ENCODE results near the gene FRMPD1. TPM values are rescaled to one million over a fixed set of nuclear protein-coding genes. Genes with fewer than 3 reads are reported as not detected.

FRMPD1 gene
- total and polyA plus RNA-seq, 2 of the 13 experiments (the other 11 are each of a cell fraction or from before 2014, with no cell fraction given): not detected

DNA sequence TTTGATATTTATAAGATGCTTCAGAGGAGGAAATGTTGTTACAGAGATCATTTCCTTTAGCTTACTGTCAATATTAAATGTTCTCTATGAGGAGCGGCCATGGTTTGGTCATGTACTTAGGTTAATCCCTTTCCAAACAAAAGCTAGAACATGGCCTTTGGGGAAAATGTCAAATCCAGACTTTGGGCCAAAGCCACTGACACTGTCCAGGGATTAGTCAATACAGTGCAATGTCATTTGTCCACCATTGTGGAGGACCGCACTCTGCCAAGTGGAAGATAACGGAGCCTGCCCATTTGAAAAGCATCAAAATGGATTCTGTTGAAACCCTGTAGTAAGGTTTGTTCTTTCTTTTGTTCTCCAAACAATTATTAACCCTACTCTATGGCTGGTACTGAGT, 50.1 kb downstream of the FRMPD1 start (continued):
- TF ChIP-seq, protein P1, sequence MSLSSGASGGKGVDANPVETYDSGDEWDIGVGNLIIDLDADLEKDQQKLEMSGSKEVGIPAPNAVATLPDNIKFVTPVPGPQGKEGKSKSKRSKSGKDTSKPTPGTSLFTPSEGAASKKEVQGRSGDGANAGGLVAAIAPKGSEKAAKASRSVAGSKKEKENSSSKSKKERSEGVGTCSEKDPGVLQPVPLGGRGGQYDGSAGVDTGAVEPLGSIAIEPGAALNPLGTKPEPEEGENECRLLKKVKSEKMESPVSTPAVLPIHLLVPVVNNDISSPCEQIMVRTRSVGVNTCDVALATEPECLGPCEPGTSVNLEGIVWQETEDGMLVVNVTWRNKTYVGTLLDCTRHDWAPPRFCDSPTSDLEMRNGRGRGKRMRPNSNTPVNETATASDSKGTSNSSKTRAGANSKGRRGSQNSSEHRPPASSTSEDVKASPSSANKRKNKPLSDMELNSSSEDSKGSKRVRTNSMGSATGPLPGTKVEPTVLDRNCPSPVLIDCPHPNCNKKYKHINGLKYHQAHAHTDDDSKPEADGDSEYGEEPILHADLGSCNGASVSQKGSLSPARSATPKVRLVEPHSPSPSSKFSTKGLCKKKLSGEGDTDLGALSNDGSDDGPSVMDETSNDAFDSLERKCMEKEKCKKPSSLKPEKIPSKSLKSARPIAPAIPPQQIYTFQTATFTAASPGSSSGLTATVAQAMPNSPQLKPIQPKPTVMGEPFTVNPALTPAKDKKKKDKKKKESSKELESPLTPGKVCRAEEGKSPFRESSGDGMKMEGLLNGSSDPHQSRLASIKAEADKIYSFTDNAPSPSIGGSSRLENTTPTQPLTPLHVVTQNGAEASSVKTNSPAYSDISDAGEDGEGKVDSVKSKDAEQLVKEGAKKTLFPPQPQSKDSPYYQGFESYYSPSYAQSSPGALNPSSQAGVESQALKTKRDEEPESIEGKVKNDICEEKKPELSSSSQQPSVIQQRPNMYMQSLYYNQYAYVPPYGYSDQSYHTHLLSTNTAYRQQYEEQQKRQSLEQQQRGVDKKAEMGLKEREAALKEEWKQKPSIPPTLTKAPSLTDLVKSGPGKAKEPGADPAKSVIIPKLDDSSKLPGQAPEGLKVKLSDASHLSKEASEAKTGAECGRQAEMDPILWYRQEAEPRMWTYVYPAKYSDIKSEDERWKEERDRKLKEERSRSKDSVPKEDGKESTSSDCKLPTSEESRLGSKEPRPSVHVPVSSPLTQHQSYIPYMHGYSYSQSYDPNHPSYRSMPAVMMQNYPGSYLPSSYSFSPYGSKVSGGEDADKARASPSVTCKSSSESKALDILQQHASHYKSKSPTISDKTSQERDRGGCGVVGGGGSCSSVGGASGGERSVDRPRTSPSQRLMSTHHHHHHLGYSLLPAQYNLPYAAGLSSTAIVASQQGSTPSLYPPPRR (CRISPR knock-in tag; IDR thresholded peaks at IDR 0.05; ENCODE audit: borderline replicate concordance): peak; percentile 71; the same call in 1 of the 2 replicates
- TF ChIP-seq LCORL (IDR thresholded peaks at IDR 0.05): 0 out of 2 replicates have a peak, but pooled peaks have one; percentile 19
- TF ChIP-seq LCORL (CRISPR knock-in tag; IDR thresholded peaks at IDR 0.05): peak; percentile 33; the same call in 1 of the 2 replicates
- TF ChIP-seq, protein P2, sequence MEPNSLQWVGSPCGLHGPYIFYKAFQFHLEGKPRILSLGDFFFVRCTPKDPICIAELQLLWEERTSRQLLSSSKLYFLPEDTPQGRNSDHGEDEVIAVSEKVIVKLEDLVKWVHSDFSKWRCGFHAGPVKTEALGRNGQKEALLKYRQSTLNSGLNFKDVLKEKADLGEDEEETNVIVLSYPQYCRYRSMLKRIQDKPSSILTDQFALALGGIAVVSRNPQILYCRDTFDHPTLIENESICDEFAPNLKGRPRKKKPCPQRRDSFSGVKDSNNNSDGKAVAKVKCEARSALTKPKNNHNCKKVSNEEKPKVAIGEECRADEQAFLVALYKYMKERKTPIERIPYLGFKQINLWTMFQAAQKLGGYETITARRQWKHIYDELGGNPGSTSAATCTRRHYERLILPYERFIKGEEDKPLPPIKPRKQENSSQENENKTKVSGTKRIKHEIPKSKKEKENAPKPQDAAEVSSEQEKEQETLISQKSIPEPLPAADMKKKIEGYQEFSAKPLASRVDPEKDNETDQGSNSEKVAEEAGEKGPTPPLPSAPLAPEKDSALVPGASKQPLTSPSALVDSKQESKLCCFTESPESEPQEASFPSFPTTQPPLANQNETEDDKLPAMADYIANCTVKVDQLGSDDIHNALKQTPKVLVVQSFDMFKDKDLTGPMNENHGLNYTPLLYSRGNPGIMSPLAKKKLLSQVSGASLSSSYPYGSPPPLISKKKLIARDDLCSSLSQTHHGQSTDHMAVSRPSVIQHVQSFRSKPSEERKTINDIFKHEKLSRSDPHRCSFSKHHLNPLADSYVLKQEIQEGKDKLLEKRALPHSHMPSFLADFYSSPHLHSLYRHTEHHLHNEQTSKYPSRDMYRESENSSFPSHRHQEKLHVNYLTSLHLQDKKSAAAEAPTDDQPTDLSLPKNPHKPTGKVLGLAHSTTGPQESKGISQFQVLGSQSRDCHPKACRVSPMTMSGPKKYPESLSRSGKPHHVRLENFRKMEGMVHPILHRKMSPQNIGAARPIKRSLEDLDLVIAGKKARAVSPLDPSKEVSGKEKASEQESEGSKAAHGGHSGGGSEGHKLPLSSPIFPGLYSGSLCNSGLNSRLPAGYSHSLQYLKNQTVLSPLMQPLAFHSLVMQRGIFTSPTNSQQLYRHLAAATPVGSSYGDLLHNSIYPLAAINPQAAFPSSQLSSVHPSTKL (CRISPR knock-in tag; IDR thresholded peaks at IDR 0.05): peak; percentile 75
- TF ChIP-seq, protein P3, sequence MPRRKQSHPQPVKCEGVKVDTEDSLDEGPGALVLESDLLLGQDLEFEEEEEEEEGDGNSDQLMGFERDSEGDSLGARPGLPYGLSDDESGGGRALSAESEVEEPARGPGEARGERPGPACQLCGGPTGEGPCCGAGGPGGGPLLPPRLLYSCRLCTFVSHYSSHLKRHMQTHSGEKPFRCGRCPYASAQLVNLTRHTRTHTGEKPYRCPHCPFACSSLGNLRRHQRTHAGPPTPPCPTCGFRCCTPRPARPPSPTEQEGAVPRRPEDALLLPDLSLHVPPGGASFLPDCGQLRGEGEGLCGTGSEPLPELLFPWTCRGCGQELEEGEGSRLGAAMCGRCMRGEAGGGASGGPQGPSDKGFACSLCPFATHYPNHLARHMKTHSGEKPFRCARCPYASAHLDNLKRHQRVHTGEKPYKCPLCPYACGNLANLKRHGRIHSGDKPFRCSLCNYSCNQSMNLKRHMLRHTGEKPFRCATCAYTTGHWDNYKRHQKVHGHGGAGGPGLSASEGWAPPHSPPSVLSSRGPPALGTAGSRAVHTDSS (CRISPR knock-in tag; conservative IDR thresholded peaks at IDR 0.05): no peak
- no peak for TF ChIP-seq ZNF577 (CRISPR knock-in tag; IDR thresholded peaks at IDR 0.05; ENCODE audit: borderline replicate concordance, low read depth)
- TF ChIP-seq MEIS2 (CRISPR knock-in tag; IDR thresholded peaks at IDR 0.05): peak; percentile 47; the same call in 1 of the 2 replicates
- TF ChIP-seq EP300 (IDR thresholded peaks at IDR 0.05; ENCODE audit: low read depth in 2 of 2, low read length in 2 of 2): peak in 1 of 2 experiments; percentile 39; a peak in 1 of 4 replicates
- no peak for TF ChIP-seq EP300 (CRISPR knock-in tag; IDR thresholded peaks at IDR 0.05; ENCODE audit: borderline replicate concordance)
- peak; percentile 96 for TF ChIP-seq BCL6 (CRISPR knock-in tag; IDR thresholded peaks at IDR 0.05)
- peak; percentile 49; the same call in 1 of the 2 replicates for TF ChIP-seq ELF3 (CRISPR knock-in tag; IDR thresholded peaks at IDR 0.05)
- TF ChIP-seq HDAC1 (CRISPR knock-in tag; IDR thresholded peaks at IDR 0.05): peak; percentile 19; the same call in 1 of the 2 replicates
- TF ChIP-seq RXRB (CRISPR knock-in tag; IDR thresholded peaks at IDR 0.05; ENCODE audit: borderline replicate concordance): peak; percentile 55; the same call in 1 of the 2 replicates
- TF ChIP-seq NR2F6 (IDR thresholded peaks at IDR 0.05): peak; percentile 81
- peak; percentile 79 for TF ChIP-seq NR2F6 (CRISPR knock-in tag; IDR thresholded peaks at IDR 0.05)
- no peak for TF ChIP-seq FOXA1 (IDR thresholded peaks at IDR 0.05)
- TF ChIP-seq FOXA1 (CRISPR knock-in tag; IDR thresholded peaks at IDR 0.05): peak; percentile 41
- TF ChIP-seq ETV5 (CRISPR knock-in tag; IDR thresholded peaks at IDR 0.05; ENCODE audit: borderline replicate concordance): peak; percentile 23; the same call in 1 of the 2 replicates
- peak; percentile 14; the same call in 1 of the 2 replicates for TF ChIP-seq SALL1 (CRISPR knock-in tag; IDR thresholded peaks at IDR 0.05)

Data from HepG2 (cell line).